ENCODE results near the gene CCL23. TPM values are rescaled to one million over a fixed set of nuclear protein-coding genes. Genes with fewer than 3 reads are reported as not detected.

CCL23 gene
- total RNA-seq = 1 to 10 TPM; 1.3 to 9.6 (median 2.5) TPM

DNA sequence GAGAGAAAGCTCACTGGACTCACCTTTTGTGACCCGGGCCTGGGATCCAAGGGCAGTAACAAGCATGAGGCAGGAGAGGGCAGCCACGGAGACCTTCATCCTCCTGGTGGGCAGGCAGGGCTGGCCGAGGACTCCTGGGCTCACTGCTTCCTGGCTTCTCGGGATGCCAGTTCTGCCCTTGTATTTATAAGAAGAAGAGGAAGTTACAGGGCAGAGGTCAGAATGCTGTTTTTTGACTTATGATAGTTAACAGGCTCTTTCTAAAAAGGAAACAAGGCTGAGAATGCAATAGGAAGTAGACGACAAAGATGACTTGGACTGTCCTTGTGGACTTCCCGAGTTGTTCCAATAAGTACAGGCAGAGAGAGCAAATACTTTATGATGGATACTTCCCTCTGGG, at the start of gene CCL23:
TSS of gene CCL23 (minus strand) at position 174 of the 400 bp plus-strand sequence. CDS start at position 99, 75 bp downstream.
- no peak for DNase-seq (ENCODE audit: extremely low spot score)
- intact Hi-C loops (cut with DNase I) = loop anchor here (10.0 kb wide), 1 partner anchor 47 kb away; the partner anchor contains the start of gene CCL18
- 34% methylated on average over 6 of the region's 6 CpGs for WGBS
- no peak within 1 kb of the TSS for H3K27ac ChIP-seq (replicated peaks in 1 of 4)
- H3K36me3 ChIP-seq = no peaks in the 10 kb centered on the region
- TF ChIP-seq EP300 (IDR thresholded peaks at IDR 0.05) = no peak
- no peak for TF ChIP-seq POLR2AphosphoS5 (IDR thresholded peaks at IDR 0.05)
- no peak for TF ChIP-seq POLR2A (IDR thresholded peaks at IDR 0.05; ENCODE audit: low read depth)
- TF ChIP-seq CTCF (IDR thresholded peaks at IDR 0.05) = no peak
- H3K9me3 ChIP-seq = peaks cover 0 to 2% (median 0%) of the 10 kb centered on the region in 4 donors
- no peak within 1 kb of the TSS for H3K4me3 ChIP-seq
- peaks cover 0 to 5% (median 0%) of the 10 kb centered on the region in 4 donors for H3K4me1 ChIP-seq
- peaks cover 0 to 9% (median 0%) of the 10 kb centered on the region in 4 donors for H3K27me3 ChIP-seq

- WGBS = 90% methylated on average over 6 of the region's 6 CpGs
- Histone ChIP-seq H3K4me3 (no peak overlapping the region), H3K9me3 (no peaks in the 10 kb centered on the region), H3K27me3 (peaks cover 0 to 8% (median 0%) of the 10 kb centered on the region in 4 donors), H3K36me3 (no peaks in the 10 kb centered on the region), H3K27ac (replicated peaks in 1 of 4) (no peak overlapping the region), H3K4me1 (no peaks in the 10 kb centered on the region)
- no peak for TF ChIP-seq EP300 (IDR thresholded peaks at IDR 0.05)
- TF ChIP-seq POLR2A (IDR thresholded peaks at IDR 0.05; ENCODE audit: low read depth) = no peak
- TF ChIP-seq CTCF (IDR thresholded peaks at IDR 0.05) = no peak
- no peak for TF ChIP-seq POLR2AphosphoS5 (IDR thresholded peaks at IDR 0.05)
- no peak for DNase-seq (ENCODE audit: extremely low spot score)
- intact Hi-C loops (cut with DNase I) = loop anchor here (10.0 kb wide), 1 partner anchor 52 kb away; the partner anchor contains the start of gene CCL23
Observed at GRCh38 chr17:36066365-36066985, 48.7 kb upstream of the CCL23 start.

DNA sequence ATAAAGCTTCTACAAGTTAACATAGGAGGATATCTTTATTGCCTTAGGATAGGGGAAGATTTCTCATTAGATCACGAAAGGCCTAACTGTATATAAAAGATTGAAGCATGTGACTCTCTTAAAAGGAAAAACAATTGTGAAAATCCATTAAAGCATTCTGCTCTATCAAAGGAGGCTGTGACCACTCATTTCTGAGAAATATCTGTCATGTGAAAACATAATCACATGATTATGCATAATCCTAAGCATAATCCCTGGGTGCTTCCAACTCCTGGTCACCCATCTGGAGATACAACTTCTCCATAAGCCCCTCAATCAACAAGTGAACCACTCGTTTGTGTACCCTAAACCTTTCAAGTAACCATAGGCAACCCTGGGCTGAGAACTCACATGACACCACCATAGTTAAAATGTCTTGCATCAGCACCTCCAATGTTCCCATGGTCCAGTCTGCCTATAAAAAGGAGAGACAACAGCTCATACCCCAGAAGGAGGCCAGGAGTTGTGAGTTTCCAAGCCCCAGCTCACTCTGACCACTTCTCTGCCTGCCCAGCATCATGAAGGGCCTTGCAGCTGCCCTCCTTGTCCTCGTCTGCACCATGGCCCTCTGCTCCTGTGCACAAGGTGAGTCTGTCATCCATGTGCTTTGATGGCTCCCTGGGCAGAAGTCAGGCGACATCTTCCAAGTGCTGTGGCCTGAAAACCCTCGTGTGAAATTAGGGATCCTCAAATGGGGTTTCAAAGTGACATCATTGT, 46.2 kb upstream of the CCL23 start, which contains the start of gene CCL18:
TSS of gene CCL18 (plus strand) at position 487 of the 756 bp plus-strand sequence. CDS start at position 558, 71 bp downstream.
- Histone ChIP-seq H3K27me3 (peaks cover 0 to 8% (median 0%) of the 10 kb centered on the region in 4 donors), H3K4me1 (no peaks in the 10 kb centered on the region), H3K9me3 (no peaks in the 10 kb centered on the region), H3K27ac (replicated peaks in 1 of 4) (no peak within 1 kb of the TSS), H3K36me3 (no peaks in the 10 kb centered on the region), H3K4me3 (no peak within 1 kb of the TSS)
- TF ChIP-seq CTCF (IDR thresholded peaks at IDR 0.05) = no peak
- no peak for TF ChIP-seq EP300 (IDR thresholded peaks at IDR 0.05)
- 67% methylated on average over 3 of the region's 5 CpGs for WGBS
- intact Hi-C loops (cut with DNase I) = loop anchor here (10.0 kb wide), 1 partner anchor 49 kb away; the partner anchor contains the start of gene CCL23
- no peak for DNase-seq (ENCODE audit: extremely low spot score)

DNA sequence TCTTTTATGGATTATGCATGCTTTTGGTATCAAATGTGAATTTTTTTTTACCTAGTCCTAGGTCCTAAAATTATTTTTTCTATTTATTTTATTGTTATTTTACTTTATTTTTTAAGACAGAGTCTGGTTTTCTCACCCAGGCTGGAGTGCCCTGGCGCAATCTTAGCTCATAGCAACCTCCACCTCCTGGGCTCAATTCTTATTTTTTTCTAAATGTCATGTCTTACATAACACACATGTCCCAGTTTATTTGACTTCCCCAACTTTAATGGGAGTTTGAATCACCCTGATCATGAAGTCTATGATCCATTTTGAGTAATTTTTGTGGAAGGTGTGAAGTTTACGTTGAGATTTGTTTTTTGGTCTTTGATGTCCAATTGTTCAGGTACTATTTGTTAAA, 43.0 kb upstream of the CCL23 start:
- Histone ChIP-seq H3K27me3 (peaks cover 0 to under 1% (median 0%) of the 10 kb centered on the region in 4 donors), H3K27ac (replicated peaks in 1 of 4) (no peak overlapping the region), H3K9me3 (no peaks in the 10 kb centered on the region), H3K4me3 (no peak overlapping the region), H3K36me3 (no peaks in the 10 kb centered on the region), H3K4me1 (no peaks in the 10 kb centered on the region)
- TF ChIP-seq POLR2AphosphoS5 (IDR thresholded peaks at IDR 0.05) = no peak
- TF ChIP-seq EP300 (IDR thresholded peaks at IDR 0.05) = no peak
- TF ChIP-seq POLR2A (IDR thresholded peaks at IDR 0.05; ENCODE audit: low read depth) = no peak
- TF ChIP-seq CTCF (IDR thresholded peaks at IDR 0.05) = no peak
- intact Hi-C loops (cut with DNase I) = loop anchor here (10.0 kb wide), 1 partner anchor 46 kb away; the partner anchor contains the start of gene CCL23
- 84% methylated on average over 2 of the region's 2 CpGs for WGBS
- DNase-seq (ENCODE audit: extremely low spot score) = no peak
